ENCODE data around the gene C1orf21.

DNA sequence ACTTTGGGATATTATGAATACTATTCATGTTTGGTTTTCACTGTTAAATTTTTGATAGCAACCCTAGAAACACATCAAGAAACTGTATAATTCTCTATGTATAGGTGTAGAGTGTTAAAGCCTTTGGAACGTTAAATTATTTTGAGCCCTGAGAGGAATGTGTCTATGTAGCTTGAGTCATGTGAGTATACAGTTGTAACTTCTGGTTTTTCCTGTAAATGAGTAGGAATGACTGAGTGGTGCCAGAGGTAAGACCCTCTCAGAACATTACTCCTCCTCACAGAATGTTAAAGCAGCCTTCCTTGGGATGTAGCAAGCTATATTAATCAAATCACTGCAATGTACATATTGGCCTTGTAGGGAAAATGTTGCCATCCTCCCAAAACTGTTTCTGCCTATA lies 69.0 kb downstream of the C1orf21 start:
- TF ChIP-seq, protein P1, sequence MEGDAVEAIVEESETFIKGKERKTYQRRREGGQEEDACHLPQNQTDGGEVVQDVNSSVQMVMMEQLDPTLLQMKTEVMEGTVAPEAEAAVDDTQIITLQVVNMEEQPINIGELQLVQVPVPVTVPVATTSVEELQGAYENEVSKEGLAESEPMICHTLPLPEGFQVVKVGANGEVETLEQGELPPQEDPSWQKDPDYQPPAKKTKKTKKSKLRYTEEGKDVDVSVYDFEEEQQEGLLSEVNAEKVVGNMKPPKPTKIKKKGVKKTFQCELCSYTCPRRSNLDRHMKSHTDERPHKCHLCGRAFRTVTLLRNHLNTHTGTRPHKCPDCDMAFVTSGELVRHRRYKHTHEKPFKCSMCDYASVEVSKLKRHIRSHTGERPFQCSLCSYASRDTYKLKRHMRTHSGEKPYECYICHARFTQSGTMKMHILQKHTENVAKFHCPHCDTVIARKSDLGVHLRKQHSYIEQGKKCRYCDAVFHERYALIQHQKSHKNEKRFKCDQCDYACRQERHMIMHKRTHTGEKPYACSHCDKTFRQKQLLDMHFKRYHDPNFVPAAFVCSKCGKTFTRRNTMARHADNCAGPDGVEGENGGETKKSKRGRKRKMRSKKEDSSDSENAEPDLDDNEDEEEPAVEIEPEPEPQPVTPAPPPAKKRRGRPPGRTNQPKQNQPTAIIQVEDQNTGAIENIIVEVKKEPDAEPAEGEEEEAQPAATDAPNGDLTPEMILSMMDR (IDR thresholded peaks at IDR 0.05 in 8 of 11, conservative IDR thresholded peaks at IDR 0.05 in 3 of 11) = no peak
- TF ChIP-seq POLR2A (IDR thresholded peaks at IDR 0.05) (no peak), POLR2AphosphoS5 (IDR thresholded peaks at IDR 0.05) (no peak)
